NCI-H2227 treated with DMSO at 0.1 percent for 48 hours (cell line): Measurements from ENCODE around the gene HRH1.
A peak's percentile ranks its signal among the peaks of the same experiment; 100 is the strongest.
"Not testable (repeated sequence)": the region's sequence is repeated elsewhere in the genome, so short reads cannot be mapped to it uniquely, and the experiment has no call there.

Experiments used
- DNase-seq: peaks from one replicate; lab custom pipeline; 2025; lab: John Stamatoyannopoulos, UW

HRH1 gene

GRCh38 chr3:11245276-11245675 is 91.0 kb downstream of the HRH1 start:
- DNase-seq, result no peak

DNA sequence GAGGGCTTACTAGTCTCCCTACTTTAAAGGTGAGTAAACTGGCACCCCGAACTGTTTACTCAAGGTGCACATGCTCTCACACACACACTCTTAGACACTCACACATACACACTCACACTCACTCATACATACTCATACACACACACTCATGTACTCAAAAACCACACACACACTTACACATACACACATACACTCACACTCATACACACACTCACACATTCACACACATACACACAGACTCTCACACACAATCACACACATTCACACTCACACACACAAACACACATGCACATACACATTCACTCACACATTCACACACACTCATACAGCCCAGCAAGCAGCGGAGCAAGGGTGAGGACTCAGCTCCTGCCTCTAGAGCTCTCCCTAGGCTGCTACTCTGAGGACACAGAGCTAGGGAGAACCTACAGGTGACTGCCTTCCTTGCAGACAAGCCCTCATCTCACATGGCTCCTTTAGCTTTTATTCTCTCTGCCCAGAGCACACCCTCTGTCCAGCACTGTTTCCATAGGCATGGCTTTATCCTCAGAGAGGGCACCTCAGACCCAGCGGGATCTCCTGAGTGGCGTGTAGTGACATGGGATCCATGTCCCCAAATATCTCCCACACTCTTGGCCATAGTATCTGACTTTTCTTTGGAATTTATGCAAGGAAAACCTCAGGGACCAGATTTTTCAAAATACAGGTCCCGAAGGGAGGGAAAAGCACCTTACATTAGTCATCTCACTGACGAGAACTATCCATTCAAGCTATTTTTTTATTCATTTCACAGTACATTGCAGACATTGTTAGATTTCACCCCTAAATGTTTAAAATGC is 91.8 kb downstream of the HRH1 start:
- DNase-seq, result no peak

- no peak for DNase-seq
Measured at GRCh38 chr3:11246663-11246970, 92.3 kb downstream of the HRH1 start.

DNA sequence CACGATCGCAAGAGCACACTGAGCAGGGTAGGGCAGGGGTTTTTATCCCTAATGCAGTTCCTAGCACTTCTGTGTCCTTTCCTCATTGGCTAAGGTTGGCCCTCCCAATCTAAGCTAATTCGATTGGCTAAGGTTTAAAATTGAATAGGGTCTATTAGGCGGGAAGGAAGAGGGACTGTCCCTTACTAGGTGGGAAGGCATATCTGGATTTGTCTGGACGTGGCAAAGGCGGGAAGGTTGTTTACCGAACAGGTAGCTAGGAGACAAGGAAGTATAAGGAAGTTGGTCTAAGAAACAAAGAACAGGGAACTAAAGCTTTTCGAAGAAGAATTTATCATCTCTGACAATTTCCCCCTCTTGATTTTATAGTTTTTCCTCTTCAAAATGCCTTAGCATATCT is 93.1 kb downstream of the HRH1 start:
- DNase-seq, result no peak

- no peak for DNase-seq
Measured at GRCh38 chr3:11248596-11248995, 94.3 kb downstream of the HRH1 start.

DNA sequence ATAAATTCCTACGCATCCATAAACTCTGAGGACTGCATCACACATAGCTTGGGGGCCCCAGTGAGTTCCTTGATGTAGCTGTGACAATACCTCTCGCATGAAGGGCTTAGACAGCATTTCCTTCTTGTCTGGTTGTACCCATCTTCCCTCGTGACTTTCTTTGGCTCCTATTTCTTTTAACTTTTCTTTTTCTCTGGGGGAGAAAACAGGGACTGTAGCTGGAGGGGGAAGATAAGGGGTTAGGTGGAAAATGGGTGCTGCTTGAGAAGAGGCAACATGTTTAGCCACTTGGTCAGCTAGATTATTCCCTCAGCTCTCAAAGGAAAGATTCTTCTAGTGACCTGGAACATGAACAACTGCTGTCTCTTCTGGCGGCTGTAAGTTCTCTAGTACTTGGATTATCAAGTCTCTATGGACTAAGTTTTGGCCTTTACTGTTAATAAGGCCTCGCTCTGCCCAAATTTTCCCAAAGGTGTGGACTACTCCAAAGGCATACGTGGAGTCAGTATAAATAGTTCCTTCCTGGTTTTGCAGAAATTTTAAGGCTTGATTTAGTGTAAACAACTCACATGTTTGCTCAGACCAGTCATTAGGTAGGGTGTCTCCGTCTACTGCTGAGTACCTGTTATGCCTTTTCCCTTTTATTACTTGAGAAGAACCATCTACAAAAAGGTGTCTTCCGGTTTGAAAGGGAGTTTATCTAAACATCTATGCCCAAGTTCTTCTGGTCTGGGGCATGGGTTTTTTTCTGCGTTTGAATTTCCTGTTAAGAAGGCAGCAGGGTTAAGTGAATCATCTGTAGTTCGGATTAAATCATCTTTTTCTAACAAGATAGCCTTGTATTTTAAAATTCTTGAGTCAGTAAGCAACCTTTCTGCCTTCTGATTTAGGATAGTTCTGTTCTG is 96.9 kb downstream of the HRH1 start:
- no peak for DNase-seq

DNA sequence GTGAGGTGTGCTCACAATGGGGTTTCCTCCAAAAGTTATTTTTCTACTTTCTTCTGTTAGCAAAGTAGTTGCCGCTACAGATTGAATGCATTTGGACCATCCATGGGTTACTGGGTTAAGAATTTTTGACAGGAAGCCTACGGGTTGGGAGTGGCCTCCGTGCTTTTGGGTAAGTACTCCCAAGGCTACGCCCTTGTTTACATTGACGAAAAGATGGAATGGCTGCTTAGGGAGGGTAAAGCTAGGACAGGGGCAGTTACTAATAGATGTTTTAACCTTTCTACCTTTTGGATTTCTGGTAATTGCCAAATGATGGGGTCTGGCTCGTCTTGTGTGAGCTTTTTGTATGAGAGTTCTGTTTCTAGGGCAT is 97.5 kb downstream of the HRH1 start:
- no peak for DNase-seq

GRCh38 chr3:11254876-11255275 is 100.6 kb downstream of the HRH1 start:
- no peak for DNase-seq

- DNase-seq, result not testable (repeated sequence)
Measured at GRCh38 chr3:11255537-11255936, 101.2 kb downstream of the HRH1 start.

DNA sequence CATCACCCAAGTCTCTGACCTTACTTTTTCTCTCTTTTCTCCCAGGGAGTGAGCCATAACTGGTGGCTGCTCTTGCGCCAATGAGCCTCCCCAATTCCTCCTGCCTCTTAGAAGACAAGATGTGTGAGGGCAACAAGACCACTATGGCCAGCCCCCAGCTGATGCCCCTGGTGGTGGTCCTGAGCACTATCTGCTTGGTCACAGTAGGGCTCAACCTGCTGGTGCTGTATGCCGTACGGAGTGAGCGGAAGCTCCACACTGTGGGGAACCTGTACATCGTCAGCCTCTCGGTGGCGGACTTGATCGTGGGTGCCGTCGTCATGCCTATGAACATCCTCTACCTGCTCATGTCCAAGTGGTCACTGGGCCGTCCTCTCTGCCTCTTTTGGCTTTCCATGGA is 104.7 kb downstream of the HRH1 start:
- DNase-seq, result no peak

GRCh38 chr3:11260460-11260859 is 106.2 kb downstream of the HRH1 start:
- DNase-seq, result no peak

DNA sequence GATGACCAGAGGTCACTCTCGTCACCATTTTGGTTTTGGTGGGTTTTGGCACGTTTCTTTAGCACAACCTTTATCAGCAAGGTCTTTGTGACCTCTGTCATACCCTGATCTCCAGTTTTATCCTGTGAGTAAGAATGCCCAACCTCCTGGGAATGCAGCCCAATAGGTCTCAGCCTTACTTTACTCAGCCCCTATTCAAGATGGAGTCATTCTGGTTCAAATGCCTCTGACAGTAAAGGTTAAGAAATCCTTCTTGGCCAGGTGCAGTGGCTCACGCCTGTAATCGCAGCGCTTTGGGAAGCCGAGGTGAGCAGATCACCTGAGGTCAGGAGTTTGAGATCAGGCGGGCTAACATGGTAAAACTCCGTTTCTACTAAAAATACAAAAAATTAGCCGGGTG is 114.7 kb downstream of the HRH1 start:
- no peak for DNase-seq

DNA sequence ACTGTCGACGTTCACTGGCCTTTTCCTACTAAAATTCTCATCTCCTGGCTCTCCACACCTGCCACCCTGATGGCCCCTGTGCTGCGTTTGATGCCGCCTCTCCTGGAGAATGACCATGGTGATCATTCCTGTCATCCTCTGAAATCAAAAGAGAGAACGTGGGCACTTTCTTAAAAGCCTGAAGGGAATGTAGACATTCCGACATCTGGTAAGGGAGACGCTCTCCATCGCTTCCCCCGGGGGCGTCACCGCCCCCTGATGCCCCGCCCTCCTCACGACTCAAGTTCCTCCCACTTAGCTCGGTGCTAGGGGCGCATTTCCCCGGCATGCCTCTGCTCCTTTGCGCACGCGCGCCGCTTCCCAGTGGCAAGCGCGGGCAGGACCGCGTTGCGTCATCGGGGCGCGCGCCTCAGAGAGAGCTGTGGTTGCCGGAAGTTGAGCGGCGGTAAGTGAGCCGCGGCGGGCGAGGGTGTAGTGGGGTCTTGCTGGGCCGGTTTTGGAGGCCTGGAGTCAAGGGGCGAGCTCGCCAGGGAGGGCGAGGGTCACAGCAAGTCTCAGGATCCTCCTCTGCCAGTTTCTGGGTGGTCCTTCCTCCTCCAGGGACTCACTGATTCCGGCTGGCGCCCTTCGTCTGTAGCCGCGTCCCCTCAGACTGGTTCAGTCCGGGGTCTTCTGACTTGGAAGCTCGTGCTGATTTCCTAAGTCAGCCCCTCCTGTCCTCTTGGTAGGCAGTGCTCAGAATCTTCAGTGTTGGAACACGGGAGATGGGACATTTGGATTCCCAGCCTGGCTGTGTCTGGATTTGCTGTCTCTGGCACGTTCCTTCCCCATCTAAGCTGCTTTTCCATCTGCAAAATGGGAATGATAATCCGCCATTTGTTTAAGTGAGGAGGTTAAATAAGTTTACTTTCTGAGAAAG is 118.0 kb downstream of the HRH1 start, which contains the start of gene ATG7:
ATG7 (plus strand) TSS at position 412 of the 919 bp plus-strand sequence. CDS start 26,299 bp downstream, outside the sequence.
- peak; percentile 91 for DNase-seq

- DNase-seq, result no peak
Measured at GRCh38 chr3:11272906-11273574, 118.7 kb downstream of the HRH1 start.

GRCh38 chr3:11273891-11274291 is 119.6 kb downstream of the HRH1 start:
- DNase-seq, result no peak

- DNase-seq, result no peak
Measured at GRCh38 chr3:11274566-11275142, 120.4 kb downstream of the HRH1 start.

DNA sequence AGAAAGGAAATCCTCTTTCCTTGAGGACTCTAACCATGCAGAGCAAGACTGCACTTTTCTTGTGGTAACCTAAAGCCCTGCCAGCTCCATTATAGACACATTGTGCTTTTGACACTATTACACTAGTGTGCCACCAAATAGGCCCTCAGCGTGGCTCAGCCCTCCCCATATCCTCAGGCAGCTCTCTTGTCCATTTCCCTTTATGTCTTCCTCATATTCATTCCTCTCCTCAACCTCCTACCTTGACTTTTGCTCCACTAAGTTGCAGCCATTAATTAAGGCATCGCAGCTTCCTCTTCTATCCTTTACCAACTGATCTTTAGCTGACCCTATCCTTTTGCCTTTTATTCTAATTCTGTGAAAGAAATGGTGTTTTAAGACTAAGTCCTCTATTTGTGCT is 121.6 kb downstream of the HRH1 start:
- no peak for DNase-seq

DNA sequence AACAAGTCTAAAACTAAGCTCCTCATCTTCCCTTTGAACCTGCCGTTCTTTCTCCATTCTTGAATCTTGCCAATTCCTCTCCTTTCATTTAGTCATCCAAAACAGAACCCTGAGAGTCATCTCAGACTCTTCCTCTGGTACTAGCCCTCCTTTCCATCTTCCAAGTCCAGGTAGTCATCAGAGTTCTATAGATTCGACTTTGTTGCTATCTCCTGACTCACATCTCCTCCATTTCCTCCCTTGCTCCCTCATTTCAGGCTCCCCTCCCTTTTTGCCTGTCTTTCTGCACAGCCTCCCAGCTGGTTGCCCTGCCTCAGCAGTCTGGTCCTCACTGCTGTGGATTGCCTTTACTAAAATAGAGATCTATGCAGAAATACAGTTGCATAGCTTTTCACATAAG is 122.6 kb downstream of the HRH1 start:
- DNase-seq, result no peak

DNA sequence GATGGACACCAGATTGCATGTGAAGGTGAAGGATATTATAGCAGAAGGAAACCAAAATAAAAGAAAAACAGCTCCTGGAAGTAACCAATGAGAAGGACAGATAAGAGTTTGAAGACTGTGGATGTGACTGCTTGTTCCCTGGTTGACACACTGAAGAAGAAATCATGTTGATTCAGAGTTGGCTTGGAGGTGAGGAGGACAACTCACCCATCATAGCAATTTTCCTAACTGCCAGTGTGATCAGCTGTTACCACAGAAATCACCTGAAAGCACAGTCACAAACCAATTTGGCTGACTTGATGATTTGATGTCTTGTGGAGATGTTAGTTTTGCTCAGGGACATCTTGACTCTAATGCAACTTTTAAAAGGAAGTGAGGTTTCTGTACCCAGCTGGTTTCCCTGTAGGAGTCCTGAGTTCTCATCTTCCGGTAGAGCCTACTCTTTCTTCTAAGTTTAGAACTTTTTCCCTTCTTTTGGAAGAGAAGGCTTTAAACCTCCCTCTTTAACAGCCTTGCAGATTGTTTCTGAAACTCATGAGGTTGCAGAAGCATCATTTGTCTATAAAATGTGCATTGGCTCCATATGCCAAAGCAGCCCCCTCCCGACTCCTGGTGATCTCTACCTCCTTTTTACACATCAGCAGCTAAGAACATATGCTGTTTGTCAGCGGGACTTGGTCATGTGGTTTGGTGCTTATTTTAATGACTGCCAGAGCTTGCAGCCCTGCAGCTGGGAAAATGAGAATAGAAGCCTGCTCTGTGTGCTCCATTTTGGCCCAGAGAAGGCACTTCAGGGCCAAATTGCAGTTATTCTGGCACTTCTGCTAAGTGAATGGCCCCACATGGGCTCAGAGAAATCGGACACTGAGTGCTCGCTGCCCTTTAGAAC is 128.2 kb downstream of the HRH1 start:
- no peak for DNase-seq

DNA sequence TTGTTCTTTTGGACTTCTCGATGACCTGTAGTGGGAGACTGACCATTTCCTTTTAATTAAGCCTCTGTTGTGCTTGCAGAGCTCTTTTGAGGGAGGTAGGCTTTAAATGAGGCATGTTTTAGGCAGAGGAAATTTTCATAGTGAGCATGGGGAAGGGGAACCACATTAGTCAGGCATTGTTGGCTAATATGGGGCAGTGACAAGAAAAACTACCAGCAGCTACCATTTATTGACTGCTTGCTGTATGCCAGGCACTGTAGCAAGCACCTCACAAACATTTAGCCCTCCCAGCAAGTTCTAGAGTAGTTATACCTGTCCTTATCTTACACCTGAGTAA is 128.8 kb downstream of the HRH1 start:
- no peak for DNase-seq
